ENCODE data around the gene VEGFD.

The VEGFD gene

GRCh38 chrX:15384304-15384703 is at the start of gene VEGFD:
TSS of gene VEGFD (minus strand) at chrX:15384413. CDS start at chrX:15383946, 467 bp downstream.
- no peak for DNase-seq (ENCODE audit: low read depth)

GRCh38 chrX:15430584-15430983 is 46.4 kb upstream of the VEGFD start:
- DNase-seq (ENCODE audit: low read depth): no peak

GRCh38 chrX:15430076-15430475 is 45.9 kb upstream of the VEGFD start:
- no peak for DNase-seq (ENCODE audit: low read depth)

GRCh38 chrX:15425024-15425423 is 40.8 kb upstream of the VEGFD start:
- DNase-seq (ENCODE audit: low read depth): no peak

- DNase-seq (ENCODE audit: low read depth): no peak
Observed at GRCh38 chrX:15418707-15419181, 34.5 kb upstream of the VEGFD start.

- DNase-seq (ENCODE audit: low read depth): no peak
Observed at GRCh38 chrX:15418041-15418706, 34.0 kb upstream of the VEGFD start.

- no peak for DNase-seq (ENCODE audit: low read depth)
Observed at GRCh38 chrX:15416133-15416993, 32.1 kb upstream of the VEGFD start.

- no peak for DNase-seq (ENCODE audit: low read depth)
Observed at GRCh38 chrX:15413101-15413500, 28.9 kb upstream of the VEGFD start.

- no peak for DNase-seq (ENCODE audit: low read depth)
Observed at GRCh38 chrX:15410947-15411346, 26.7 kb upstream of the VEGFD start.

GRCh38 chrX:15410430-15410829 is 26.2 kb upstream of the VEGFD start:
- DNase-seq (ENCODE audit: low read depth): no peak

- DNase-seq (ENCODE audit: low read depth): no peak
Observed at GRCh38 chrX:15405846-15406245, 21.6 kb upstream of the VEGFD start.

GRCh38 chrX:15404401-15405096 is 20.3 kb upstream of the VEGFD start:
- DNase-seq (ENCODE audit: low read depth): no peak

GRCh38 chrX:15401378-15401777 is 17.2 kb upstream of the VEGFD start:
- no peak for DNase-seq (ENCODE audit: low read depth)

- no peak for DNase-seq (ENCODE audit: low read depth)
Observed at GRCh38 chrX:15399962-15400391, 15.8 kb upstream of the VEGFD start.

- no peak for DNase-seq (ENCODE audit: low read depth)
Observed at GRCh38 chrX:15398874-15399273, 14.7 kb upstream of the VEGFD start.

- DNase-seq (ENCODE audit: low read depth): no peak
Observed at GRCh38 chrX:15395789-15396188, 11.6 kb upstream of the VEGFD start.

- DNase-seq (ENCODE audit: low read depth): no peak
Observed at GRCh38 chrX:15391850-15392249, 7.6 kb upstream of the VEGFD start.

GRCh38 chrX:15382813-15383212 is 1.4 kb downstream of the VEGFD start:
- no peak for DNase-seq (ENCODE audit: low read depth)

GRCh38 chrX:15376956-15377355 is 7.3 kb downstream of the VEGFD start:
- DNase-seq (ENCODE audit: low read depth): no peak

- no peak for DNase-seq (ENCODE audit: low read depth)
Observed at GRCh38 chrX:15373976-15374375, 10.2 kb downstream of the VEGFD start.

GRCh38 chrX:15366506-15367352 is 17.5 kb downstream of the VEGFD start:
- no peak for DNase-seq (ENCODE audit: low read depth)

- no peak for DNase-seq (ENCODE audit: low read depth)
Observed at GRCh38 chrX:15359701-15360100, 24.5 kb downstream of the VEGFD start.

Measured in activated T-cell treated with anti-CD3 and anti-CD28 coated beads for 24 hours (primary cell).